ENCODE measurements around the gene ONECUT2. TPM values are rescaled to one million over a fixed set of nuclear protein-coding genes. Genes with fewer than 3 reads are reported as not detected.
"Not testable (repeated sequence)": the region's sequence is repeated elsewhere in the genome, so short reads cannot be mapped to it uniquely, and the experiment has no call there.

ONECUT2 gene
- total and polyA plus RNA-seq, 7 donors = under 0.01 to 0.03 TPM; not detected in 5

GRCh38 chr18:57519668-57520424 is 84.7 kb downstream of the ONECUT2 start:
- WGBS, 2 donors = 65 to 68% methylated on average over 7 of the region's 7 CpGs
- Histone ChIP-seq H3K27ac (no peak overlapping the region), H3K4me1 (no peaks in the 10 kb centered on the region), H3K4me3 (no peak overlapping the region), H3K36me3 (no peaks in the 10 kb centered on the region), H3K9me3 (no peaks in the 10 kb centered on the region), H3K27me3 (no peaks in the 10 kb centered on the region)
- no peak for DNase-seq
- intact Hi-C loops (cut with DNase I) = no loop called here
- TF ChIP-seq POLR2A (IDR thresholded peaks at IDR 0.05) (no peak), EP300 (IDR thresholded peaks at IDR 0.05) (no peak), CTCF (IDR thresholded peaks at IDR 0.05) (no peak), POLR2AphosphoS5 (IDR thresholded peaks at IDR 0.05) (no peak)

GRCh38 chr18:57522348-57522747 is 87.2 kb downstream of the ONECUT2 start:
- intact Hi-C loops (cut with DNase I); H3K4me3 ChIP-seq; H3K27me3 ChIP-seq; H3K36me3 ChIP-seq; H3K4me1 ChIP-seq; DNase-seq; H3K9me3 ChIP-seq; H3K27ac ChIP-seq: not testable (repeated sequence)

- 66 to 77% methylated on average over 11 of the region's 11 CpGs for WGBS, 2 donors
Observed at GRCh38 chr18:57523171-57523956, 88.2 kb downstream of the ONECUT2 start.

GRCh38 chr18:57527556-57528229 is 92.5 kb downstream of the ONECUT2 start:
- Histone ChIP-seq H3K4me3 (no peak overlapping the region), H3K9me3 (no peaks in the 10 kb centered on the region), H3K4me1 (no peaks in the 10 kb centered on the region), H3K27ac (no peak overlapping the region), H3K36me3 (no peaks in the 10 kb centered on the region), H3K27me3 (no peaks in the 10 kb centered on the region)
- no peak for DNase-seq
- intact Hi-C loops (cut with DNase I) = no loop called here
- 60 to 66% methylated on average over 13 of the region's 13 CpGs for WGBS, 2 donors
- TF ChIP-seq EP300 (IDR thresholded peaks at IDR 0.05) (no peak), CTCF (IDR thresholded peaks at IDR 0.05) (no peak)

More at GRCh38 chr18:57523171-57523956, 88.2 kb downstream of the ONECUT2 start:
- Histone ChIP-seq H3K4me1 (no peaks in the 10 kb centered on the region), H3K27ac (no peak overlapping the region), H3K9me3 (no peaks in the 10 kb centered on the region), H3K27me3 (no peaks in the 10 kb centered on the region), H3K4me3 (no peak overlapping the region), H3K36me3 (no peaks in the 10 kb centered on the region)
- no peak for DNase-seq
- intact Hi-C loops (cut with DNase I) = no loop called here
- no peak for TF ChIP-seq EP300 (IDR thresholded peaks at IDR 0.05)
- no peak for TF ChIP-seq CTCF (IDR thresholded peaks at IDR 0.05)
- TF ChIP-seq POLR2AphosphoS5 (IDR thresholded peaks at IDR 0.05) = no peak
- no peak for TF ChIP-seq POLR2A (IDR thresholded peaks at IDR 0.05)

- intact Hi-C loops (cut with DNase I) = no loop called here
Observed at GRCh38 chr18:57529151-57529550, 94.0 kb downstream of the ONECUT2 start.

More at GRCh38 chr18:57529151-57529550, 94.0 kb downstream of the ONECUT2 start:
- no peak for TF ChIP-seq POLR2AphosphoS5 (IDR thresholded peaks at IDR 0.05)
- TF ChIP-seq CTCF (IDR thresholded peaks at IDR 0.05) = no peak
- TF ChIP-seq EP300 (IDR thresholded peaks at IDR 0.05) = no peak
- no peak for TF ChIP-seq POLR2A (IDR thresholded peaks at IDR 0.05)
- Histone ChIP-seq H3K27ac (no peak overlapping the region), H3K27me3 (no peaks in the 10 kb centered on the region), H3K9me3 (no peaks in the 10 kb centered on the region), H3K4me1 (no peaks in the 10 kb centered on the region), H3K36me3 (no peaks in the 10 kb centered on the region), H3K4me3 (no peak overlapping the region)
- 79 to 80% methylated on average over 7 of the region's 7 CpGs for WGBS, 2 donors
- no peak for DNase-seq

All from sigmoid colon (tissue), 7 donors.